Adipocyte (in vitro differentiated cells): ENCODE results near the gene GPR171.

Source experiments
- DNase-seq: peaks from one replicate; pipeline ENCODE4 v3.0.0-alpha.2; 2015; ENCODE audit warnings: low read depth
- H3K27me3 ChIP-seq: replicated peaks from 2 replicates; pipeline ENCODE4 v1.7.0; 2013; ENCODE audit warnings: mild to moderate bottlenecking, low read length, moderate library complexity; ENCODE audit not compliant: control insufficient read depth, insufficient read depth
- H3K36me3 ChIP-seq: 2 replicates; pipeline ENCODE4 v1.7.0; 2013; ENCODE audit warnings: low read length, mild to moderate bottlenecking, moderate library complexity; ENCODE audit not compliant: control insufficient read depth, insufficient read depth, severe bottlenecking
- H3K4me1 ChIP-seq: 2 replicates; pipeline ENCODE4 v1.7.0; 2013; ENCODE audit warnings: mild to moderate bottlenecking, low read length, moderate library complexity; ENCODE audit not compliant: control insufficient read depth, insufficient read depth
- H3K4me3 ChIP-seq: 2 replicates; pipeline ENCODE4 v1.7.0; 2013; ENCODE audit warnings: mild to moderate bottlenecking, low read length, moderate library complexity
- H3K9ac ChIP-seq: 2 replicates; pipeline ENCODE4 v1.7.0; 2013; ENCODE audit warnings: mild to moderate bottlenecking, low read length, moderate library complexity
- H3K9me3 ChIP-seq: 2 replicates; pipeline ENCODE4 v1.7.0; 2013; ENCODE audit warnings: mild to moderate bottlenecking, low read length, moderate library complexity; ENCODE audit not compliant: control insufficient read depth

Gene GPR171

GRCh38 chr3:151197981-151198767 lies 4.8 kb downstream of the GPR171 start:
- H3K27me3 ChIP-seq = no peaks in the 10 kb centered on the region
- peak; percentile 66 for DNase-seq
- peaks cover 4% of the 10 kb centered on the region for H3K4me1 ChIP-seq
- H3K4me3 ChIP-seq = no peak overlapping the region
- no peaks in the 10 kb centered on the region for H3K36me3 ChIP-seq
- H3K9ac ChIP-seq = no peak overlapping the region
- H3K9me3 ChIP-seq = no peaks in the 10 kb centered on the region

- Histone ChIP-seq H3K36me3 (no peaks in the 10 kb centered on the region), H3K27me3 (no peaks in the 10 kb centered on the region), H3K9ac (no peak overlapping the region), H3K9me3 (no peaks in the 10 kb centered on the region), H3K4me1 (peaks cover 4% of the 10 kb centered on the region), H3K4me3 (no peak overlapping the region)
- no peak for DNase-seq
These were observed 5.8 kb downstream of the GPR171 start for GRCh38 chr3:151197228-151197627.

GRCh38 chr3:151196434-151196833 lies 6.6 kb downstream of the GPR171 start:
- no peaks in the 10 kb centered on the region for H3K36me3 ChIP-seq
- no peak for DNase-seq
- no peaks in the 10 kb centered on the region for H3K9me3 ChIP-seq

GRCh38 chr3:151195826-151196225 lies 7.2 kb downstream of the GPR171 start:
- no peaks in the 10 kb centered on the region for H3K27me3 ChIP-seq
- H3K4me1 ChIP-seq = peaks cover 4% of the 10 kb centered on the region
- H3K9me3 ChIP-seq = no peaks in the 10 kb centered on the region
- no peak for DNase-seq
- no peak overlapping the region for H3K9ac ChIP-seq
- no peak overlapping the region for H3K4me3 ChIP-seq
- no peaks in the 10 kb centered on the region for H3K36me3 ChIP-seq

More at GRCh38 chr3:151196434-151196833, 6.6 kb downstream of the GPR171 start:
- Histone ChIP-seq H3K9ac (no peak overlapping the region), H3K4me3 (no peak overlapping the region), H3K4me1 (peaks cover 4% of the 10 kb centered on the region), H3K27me3 (no peaks in the 10 kb centered on the region)

GRCh38 chr3:151192545-151192944 lies 10.5 kb downstream of the GPR171 start:
- Histone ChIP-seq H3K4me1 (no peaks in the 10 kb centered on the region), H3K9me3 (no peaks in the 10 kb centered on the region)
- DNase-seq = no peak

GRCh38 chr3:151191095-151191494 lies 11.9 kb downstream of the GPR171 start:
- Histone ChIP-seq H3K9ac (no peak overlapping the region), H3K9me3 (no peaks in the 10 kb centered on the region), H3K36me3 (no peaks in the 10 kb centered on the region), H3K4me1 (no peaks in the 10 kb centered on the region), H3K4me3 (no peak overlapping the region), H3K27me3 (no peaks in the 10 kb centered on the region)
- no peak for DNase-seq

More at GRCh38 chr3:151192545-151192944, 10.5 kb downstream of the GPR171 start:
- H3K27me3 ChIP-seq = no peaks in the 10 kb centered on the region
- no peak overlapping the region for H3K9ac ChIP-seq
- no peaks in the 10 kb centered on the region for H3K36me3 ChIP-seq
- H3K4me3 ChIP-seq = no peak overlapping the region

- H3K4me3 ChIP-seq = no peak overlapping the region
- no peak overlapping the region for H3K9ac ChIP-seq
- no peaks in the 10 kb centered on the region for H3K4me1 ChIP-seq
- H3K36me3 ChIP-seq = no peaks in the 10 kb centered on the region
- DNase-seq = no peak
- H3K27me3 ChIP-seq = no peaks in the 10 kb centered on the region
- no peaks in the 10 kb centered on the region for H3K9me3 ChIP-seq
These were observed 19.7 kb downstream of the GPR171 start for GRCh38 chr3:151183265-151183671.

GRCh38 chr3:151182349-151183079 lies 20.5 kb downstream of the GPR171 start:
- H3K27me3 ChIP-seq = no peaks in the 10 kb centered on the region
- H3K4me3 ChIP-seq = no peak overlapping the region
- no peaks in the 10 kb centered on the region for H3K4me1 ChIP-seq
- no peak overlapping the region for H3K9ac ChIP-seq
- no peaks in the 10 kb centered on the region for H3K36me3 ChIP-seq
- H3K9me3 ChIP-seq = no peaks in the 10 kb centered on the region
- DNase-seq = no peak

- H3K36me3 ChIP-seq = no peaks in the 10 kb centered on the region
- no peaks in the 10 kb centered on the region for H3K27me3 ChIP-seq
- no peak overlapping the region for H3K4me3 ChIP-seq
- no peak for DNase-seq
- no peaks in the 10 kb centered on the region for H3K4me1 ChIP-seq
- no peak overlapping the region for H3K9ac ChIP-seq
- H3K9me3 ChIP-seq = no peaks in the 10 kb centered on the region
These were observed 24.7 kb downstream of the GPR171 start for GRCh38 chr3:151178208-151178845.

GRCh38 chr3:151175952-151176351 lies 27.1 kb downstream of the GPR171 start:
- no peaks in the 10 kb centered on the region for H3K9me3 ChIP-seq
- no peaks in the 10 kb centered on the region for H3K27me3 ChIP-seq
- H3K9ac ChIP-seq = no peak overlapping the region
- no peak overlapping the region for H3K4me3 ChIP-seq
- H3K4me1 ChIP-seq = no peaks in the 10 kb centered on the region
- no peak for DNase-seq
- H3K36me3 ChIP-seq = no peaks in the 10 kb centered on the region

GRCh38 chr3:151174351-151174750 lies 28.7 kb downstream of the GPR171 start:
- no peaks in the 10 kb centered on the region for H3K27me3 ChIP-seq
- no peaks in the 10 kb centered on the region for H3K36me3 ChIP-seq
- H3K4me3 ChIP-seq = no peak overlapping the region
- no peaks in the 10 kb centered on the region for H3K9me3 ChIP-seq
- H3K9ac ChIP-seq = no peak overlapping the region
- no peaks in the 10 kb centered on the region for H3K4me1 ChIP-seq
- DNase-seq = no peak
